K562 (cell line): ENCODE data around the gene DUS1L. TPM values are rescaled to one million over a fixed set of nuclear protein-coding genes. Genes with fewer than 3 reads are reported as not detected.

Experiments
- AFF4 ChIP-seq: sonication (generic); formaldehyde crosslinking; IDR thresholded peaks from 2 replicates; pipeline ENCODE4 v1.8.0; 2023; ENCODE audit warnings: mild to moderate bottlenecking, missing genetic modification reagents
- HNRNPL ChIP-seq: fragments of 200-400 bp; formaldehyde crosslinking; IDR thresholded peaks from 2 replicates; pipeline ENCODE4 v1.6.1; 2017; ENCODE audit warnings: low read depth, mild to moderate bottlenecking, low read length
- POLR2G ChIP-seq: fragments of 200-400 bp; formaldehyde crosslinking; IDR thresholded peaks from 2 replicates; pipeline ENCODE4 v1.6.1; 2017; ENCODE audit warnings: low read depth, mild to moderate bottlenecking, antibody characterized with exemption, low read length, moderate library complexity
- ZEB2 ChIP-seq: fragments of 450-650 bp; IDR thresholded peaks from 2 replicates; pipeline ENCODE4 v1.6.1; 2016
- polyA plus RNA-seq, 8 experiments: library from polyadenylated mRNA; depleted of rRNA in 4 of 8; stranded (reverse) in 5 of 8; unstranded in 3 of 8; fragments of >200 nt; fragmentation: Nextera tagmentation in 2 of 8; fragmentation: Illumina TruSeq in 1 of 8; extraction: Ambion mirVana in 2 of 8; extraction: Trizol in 1 of 8; gene quantifications; 2 replicates each; pipeline versions ENCODE4 v1.2.1 to v1.2.3, GENCODE V29; 2011 to 2014; ENCODE audit warnings: inconsistent platforms in 1 of 8, missing spikeins in 1 of 8
- total RNA-seq, 7 experiments: library from RNA; depleted of rRNA in 6 of 7; stranded (reverse); fragments of >200 nt in 6 of 7; fragmentation: Illumina TruSeq in 2 of 7; extraction: Trizol in 2 of 7; gene quantifications; 2 replicates each; pipeline versions ENCODE4 v1.2.1 to v1.2.3, GENCODE V29; 2011 to 2021; ENCODE audit warnings: low replicate concordance in 1 of 7
- TF ChIP-seq, protein P1 (sequence below): fragments of 450-650 bp; IDR thresholded peaks from 2 replicates; pipeline ENCODE4 v1.6.1; 2016; ENCODE audit warnings: borderline replicate concordance
- TF ChIP-seq, protein P2 (sequence below): fragments of 450-650 bp; IDR thresholded peaks from 2 replicates; pipeline ENCODE4 v1.6.1; 2016

Gene DUS1L
- total and polyA plus RNA-seq, 9 of the 15 experiments (the other 6 are each of a cell fraction or from before 2014, with no cell fraction given) = 7.8 to 210 (median 83.9) TPM

- TF ChIP-seq AFF4 (CRISPR knock-in tag) (no peak), POLR2G (peak; percentile 12; the same call in 1 of the 2 replicates), HNRNPL (no peak), ZEB2 (no peak)
- TF ChIP-seq, protein P1, sequence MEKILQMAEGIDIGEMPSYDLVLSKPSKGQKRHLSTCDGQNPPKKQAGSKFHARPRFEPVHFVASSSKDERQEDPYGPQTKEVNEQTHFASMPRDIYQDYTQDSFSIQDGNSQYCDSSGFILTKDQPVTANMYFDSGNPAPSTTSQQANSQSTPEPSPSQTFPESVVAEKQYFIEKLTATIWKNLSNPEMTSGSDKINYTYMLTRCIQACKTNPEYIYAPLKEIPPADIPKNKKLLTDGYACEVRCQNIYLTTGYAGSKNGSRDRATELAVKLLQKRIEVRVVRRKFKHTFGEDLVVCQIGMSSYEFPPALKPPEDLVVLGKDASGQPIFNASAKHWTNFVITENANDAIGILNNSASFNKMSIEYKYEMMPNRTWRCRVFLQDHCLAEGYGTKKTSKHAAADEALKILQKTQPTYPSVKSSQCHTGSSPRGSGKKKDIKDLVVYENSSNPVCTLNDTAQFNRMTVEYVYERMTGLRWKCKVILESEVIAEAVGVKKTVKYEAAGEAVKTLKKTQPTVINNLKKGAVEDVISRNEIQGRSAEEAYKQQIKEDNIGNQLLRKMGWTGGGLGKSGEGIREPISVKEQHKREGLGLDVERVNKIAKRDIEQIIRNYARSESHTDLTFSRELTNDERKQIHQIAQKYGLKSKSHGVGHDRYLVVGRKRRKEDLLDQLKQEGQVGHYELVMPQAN = no peak
- TF ChIP-seq, protein P2, sequence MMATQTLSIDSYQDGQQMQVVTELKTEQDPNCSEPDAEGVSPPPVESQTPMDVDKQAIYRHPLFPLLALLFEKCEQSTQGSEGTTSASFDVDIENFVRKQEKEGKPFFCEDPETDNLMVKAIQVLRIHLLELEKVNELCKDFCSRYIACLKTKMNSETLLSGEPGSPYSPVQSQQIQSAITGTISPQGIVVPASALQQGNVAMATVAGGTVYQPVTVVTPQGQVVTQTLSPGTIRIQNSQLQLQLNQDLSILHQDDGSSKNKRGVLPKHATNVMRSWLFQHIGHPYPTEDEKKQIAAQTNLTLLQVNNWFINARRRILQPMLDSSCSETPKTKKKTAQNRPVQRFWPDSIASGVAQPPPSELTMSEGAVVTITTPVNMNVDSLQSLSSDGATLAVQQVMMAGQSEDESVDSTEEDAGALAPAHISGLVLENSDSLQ = no peak
These were observed 36.4 kb upstream of the DUS1L start (continued) for GRCh38 chr17:82101767-82102679.
